HepG2 (cell line): ENCODE measurements around the gene C19orf18. TPM values are rescaled to one million over a fixed set of nuclear protein-coding genes. Genes with fewer than 3 reads are reported as not detected.

Experiments used
- CSRNP2 ChIP-seq: sonication (generic); formaldehyde crosslinking; conservative IDR thresholded peaks from 2 replicates; pipeline ENCODE4 v1.8.0; 2022; ENCODE audit warnings: low read depth, missing genetic modification reagents
- DMTF1 ChIP-seq: sonication (generic); formaldehyde crosslinking; IDR thresholded peaks from 2 replicates; pipeline ENCODE4 v1.4.0; 2020; ENCODE audit warnings: mild to moderate bottlenecking, missing genetic modification reagents
- FOXA1 ChIP-seq, 2 experiments: fragments of 450-650 bp in 1 of 2; sonication (generic) in 1 of 2; formaldehyde crosslinking in 1 of 2; IDR thresholded peaks; 2 replicates each; pipeline versions ENCODE4 v1.4.0 to v1.6.1; 2016 to 2020; ENCODE audit warnings: missing genetic modification reagents in 1 of 2
- HMGA1 ChIP-seq: sonication (generic); formaldehyde crosslinking; conservative IDR thresholded peaks from 2 replicates; pipeline ENCODE4 v1.4.0; 2020; ENCODE audit warnings: missing genetic modification reagents
- HMGXB4 ChIP-seq, 2 experiments: sonication (generic) in 1 of 2; formaldehyde crosslinking in 1 of 2; IDR thresholded peaks; 2 replicates each; pipeline versions ENCODE4 v1.4.0 to v1.6.1; 2018 to 2020; ENCODE audit warnings: missing genetic modification reagents in 2 of 2, borderline replicate concordance in 1 of 2, low read depth in 1 of 2, mild to moderate bottlenecking in 1 of 2, missing biosample characterization in 1 of 2
- KLF11 ChIP-seq: IDR thresholded peaks from 2 replicates; pipeline ENCODE4 v1.6.1; 2016; ENCODE audit warnings: missing compliant biosample characterization
- ONECUT2 ChIP-seq: sonication (generic); formaldehyde crosslinking; IDR thresholded peaks from 2 replicates; pipeline ENCODE4 v1.4.0; 2020; ENCODE audit warnings: missing genetic modification reagents
- SAP130 ChIP-seq: IDR thresholded peaks from 2 replicates; pipeline ENCODE4 v1.6.1; 2016; ENCODE audit warnings: low read depth
- SRF ChIP-seq: IDR thresholded peaks from 2 replicates; pipeline ENCODE4 v1.6.1; 2011; ENCODE audit warnings: mild to moderate bottlenecking, low read depth, low read length, moderate library complexity
- TCF7 ChIP-seq: sonication (generic); IDR thresholded peaks from 2 replicates; pipeline ENCODE4 v1.6.1; 2016; ENCODE audit warnings: antibody characterized with exemption, low read depth
- THRA ChIP-seq: sonication (generic); formaldehyde crosslinking; IDR thresholded peaks from 2 replicates; pipeline ENCODE4 v1.4.0; 2020; ENCODE audit warnings: missing genetic modification reagents, borderline replicate concordance
- YEATS4 ChIP-seq: sonication (generic); formaldehyde crosslinking; IDR thresholded peaks from 2 replicates; pipeline ENCODE4 v1.4.0; 2020; ENCODE audit warnings: missing genetic modification reagents, borderline replicate concordance
- ZMAT5 ChIP-seq: sonication (generic); formaldehyde crosslinking; IDR thresholded peaks from 2 replicates; pipeline ENCODE4 v1.5.0; 2020; ENCODE audit warnings: mild to moderate bottlenecking, low read depth, missing genetic modification reagents, borderline replicate concordance
- ZNF18 ChIP-seq: sonication (generic); formaldehyde crosslinking; IDR thresholded peaks from 2 replicates; pipeline ENCODE4 v1.8.0; 2022; ENCODE audit warnings: mild to moderate bottlenecking, missing genetic modification reagents; ENCODE audit not compliant: insufficient replicate concordance
- ZNF205 ChIP-seq: IDR thresholded peaks from 2 replicates; pipeline ENCODE4 v1.6.1; 2018; ENCODE audit warnings: missing biosample characterization, missing genetic modification reagents
- ZNF234 ChIP-seq: sonication (generic); formaldehyde crosslinking; conservative IDR thresholded peaks from 2 replicates; pipeline ENCODE4 v1.5.1; 2020; ENCODE audit warnings: mild to moderate bottlenecking, missing genetic modification reagents
- ZNF468 ChIP-seq: sonication (generic); formaldehyde crosslinking; IDR thresholded peaks from 2 replicates; pipeline ENCODE4 v1.8.0; 2022; ENCODE audit warnings: mild to moderate bottlenecking, moderate library complexity, missing genetic modification reagents
- ZNF644 ChIP-seq: IDR thresholded peaks from 2 replicates; pipeline ENCODE4 v1.6.1; 2016; ENCODE audit warnings: low read depth
- ZNF674 ChIP-seq: sonication (generic); formaldehyde crosslinking; IDR thresholded peaks from 2 replicates; pipeline ENCODE4 v1.5.0; 2020; ENCODE audit warnings: low read depth, mild to moderate bottlenecking, missing genetic modification reagents
- ZNF720 ChIP-seq: sonication (generic); formaldehyde crosslinking; IDR thresholded peaks from 2 replicates; pipeline ENCODE4 v1.4.0; 2020; ENCODE audit warnings: missing genetic modification reagents
- ZNF75D ChIP-seq: sonication (generic); formaldehyde crosslinking; IDR thresholded peaks from 2 replicates; pipeline ENCODE4 v1.8.1; 2023; ENCODE audit warnings: missing genetic modification reagents, mild to moderate bottlenecking, borderline replicate concordance
- ZNF773 ChIP-seq: sonication (generic); formaldehyde crosslinking; IDR thresholded peaks from 2 replicates; pipeline ENCODE4 v1.4.0; 2020; ENCODE audit warnings: missing genetic modification reagents, borderline replicate concordance
- polyA plus RNA-seq, 8 experiments: library from polyadenylated mRNA; depleted of rRNA in 3 of 8; stranded (reverse) in 7 of 8; unstranded in 1 of 8; fragments of >200 nt; fragmentation: Illumina TruSeq in 4 of 8; extraction: Trizol in 4 of 8; gene quantifications; 2 replicates each; pipeline versions ENCODE4 v1.2.1 to v1.2.3, GENCODE V29; 2011 to 2016; ENCODE audit warnings: low read depth in 4 of 8, missing spikeins in 1 of 8, mixed read lengths in 1 of 8; ENCODE audit not compliant: insufficient read depth in 1 of 8
- total RNA-seq, 5 experiments: library from RNA; depleted of rRNA; stranded (reverse); fragments of >200 nt; fragmentation: Illumina TruSeq; extraction: Trizol; gene quantifications; 2 replicates each; pipeline ENCODE4 v1.2.3, GENCODE V29; 2016; ENCODE audit warnings: low read depth in 1 of 5

The C19orf18 gene
- total and polyA plus RNA-seq, 2 of the 13 experiments (the other 11 are each of a cell fraction or from before 2014, with no cell fraction given), result 0.38 to 0.55 TPM

GRCh38 chr19:57914531-57914930, 59.8 kb downstream of the C19orf18 start (continued):
- no peak for TF ChIP-seq ZNF674 (CRISPR knock-in tag)
- TF ChIP-seq YEATS4 (CRISPR knock-in tag), result no peak
- no peak for TF ChIP-seq ZNF468 (CRISPR knock-in tag)
- peak; percentile 40; the same call in 1 of the 2 replicates for TF ChIP-seq SAP130
- TF ChIP-seq TCF7, result 0 out of 2 replicates have a peak, but pooled peaks have one; percentile 33
- no peak for TF ChIP-seq ZNF773 (CRISPR knock-in tag)
- no peak for TF ChIP-seq ZNF205
- TF ChIP-seq ZNF75D, result no peak
- no peak for TF ChIP-seq ZNF18 (CRISPR knock-in tag)
- no peak for TF ChIP-seq ONECUT2 (CRISPR knock-in tag)
- no peak for TF ChIP-seq ZNF234 (CRISPR knock-in tag)
- TF ChIP-seq ZNF720, result no peak
- TF ChIP-seq DMTF1 (CRISPR knock-in tag), result no peak
- TF ChIP-seq THRA (CRISPR knock-in tag), result no peak
- no peak for TF ChIP-seq KLF11 (CRISPR knock-in tag)
- no peak for TF ChIP-seq FOXA1 (IDR thresholded peaks at IDR 0.05)
- TF ChIP-seq FOXA1 (CRISPR knock-in tag; IDR thresholded peaks at IDR 0.05), result 0 out of 2 replicates have a peak, but pooled peaks have one; percentile 40
- TF ChIP-seq CSRNP2 (CRISPR knock-in tag), result no peak
- TF ChIP-seq ZNF644 (CRISPR knock-in tag), result no peak
- no peak for TF ChIP-seq HMGA1 (CRISPR knock-in tag)
- TF ChIP-seq SRF, result peak; percentile 41; the same call in 1 of the 2 replicates
- TF ChIP-seq ZMAT5 (CRISPR knock-in tag), result no peak
- TF ChIP-seq HMGXB4 (CRISPR knock-in tag; IDR thresholded peaks at IDR 0.05; ENCODE audit: borderline replicate concordance in 1 of 2, low read depth in 1 of 2), result no peak
